SH-SY5Y (cell line): ENCODE measurements around the gene GAD2.

Experiments
- GATA2 ChIP-seq: IDR thresholded peaks from 2 replicates; pipeline ENCODE4 v1.6.1; 2011; ENCODE audit warnings: mild to moderate bottlenecking, low read depth, low read length
- GATA3 ChIP-seq: IDR thresholded peaks from 2 replicates; pipeline ENCODE4 v1.6.1; 2011; ENCODE audit warnings: low read depth, mild to moderate bottlenecking, low read length, moderate library complexity

GRCh38 chr10:26335574-26336093 is 119.1 kb downstream of the GAD2 start:
- TF ChIP-seq GATA2 (no peak), GATA3 (no peak)
